K562 (cell line): ENCODE data around the gene TOMM5. TPM values are rescaled to one million over a fixed set of nuclear protein-coding genes. Genes with fewer than 3 reads are reported as not detected.

Experiments used
- ATAC-seq: fragments of 200-7000 bp; cut with Tn5 transposase; 3 replicates; pipeline ENCODE4 v1.9.1; 2020; ENCODE audit warnings: moderate library complexity
- BruUV-seq: library from RNA; stranded (reverse); fragments of 400-500 nt; replicated peaks from 2 replicates; lab custom pipeline; 2021; lab: Mats Ljungman, UMichigan
- CTCF ChIA-PET: fragments of 300-600 bp; formaldehyde crosslinking; extraction: SDS; loops from one replicate; lab custom pipeline; 2021; ENCODE audit warnings: low intra/inter-chr PET ratio; lab: Yijun Ruan, JAX
- POLR2A ChIA-PET: fragments of 300-600, 350-650 bp; sonication (Branson Sonifier 250); formaldehyde crosslinking; extraction: SDS; loops from one replicate; lab custom pipeline; 2021; ENCODE audit warnings: antibody characterized with exemption, inconsistent platforms; lab: Yijun Ruan, JAX
- DNase-seq, 4 experiments: peaks; one replicate each; pipeline versions ENCODE4 v3.0.0 to v3.0.0-alpha.2; 2011 to 2018; ENCODE audit warnings: low spot score in 3 of 4, mixed read lengths in 3 of 4; ENCODE audit errors: extremely low read depth in 1 of 4
- FAIRE-seq: peaks from 2 replicates; lab custom pipeline; 2011; peaks lifted over from hg19 to GRCh38; lab: Jason Lieb, UNC
- H2AFZ ChIP-seq: 2 replicates; pipeline ENCODE4 v1.6.0; 2011; ENCODE audit warnings: low read depth, low read length, control low read depth, inconsistent platforms
- H3K27ac ChIP-seq: fragments of 200-600 bp; 3 replicates; pipeline ENCODE4 v1.8.0; 2011; ENCODE audit warnings: low read depth, mild to moderate bottlenecking, control low read depth, inconsistent platforms, low read length, moderate library complexity, mixed read lengths; ENCODE audit errors: extremely low read depth
- H3K27me3 ChIP-seq, 2 experiments: fragments of 300-600 bp in 1 of 2; 2 replicates in 1 of 2; 3 replicates in 1 of 2; pipeline versions ENCODE4 v1.6.0 to v1.8.0; 2011; ENCODE audit warnings: inconsistent platforms in 2 of 2, low read length in 2 of 2, mild to moderate bottlenecking in 1 of 2, mixed read lengths in 1 of 2, moderate library complexity in 1 of 2; ENCODE audit not compliant: control insufficient read depth in 2 of 2, insufficient read depth in 2 of 2
- H3K36me3 ChIP-seq: fragments of 300-600 bp; 3 replicates; pipeline ENCODE4 v1.8.0; 2011; ENCODE audit warnings: mild to moderate bottlenecking, low read length, inconsistent platforms; ENCODE audit not compliant: control insufficient read depth, insufficient read depth
- H3K4me1 ChIP-seq, 2 experiments: fragments of 200-600 bp in 1 of 2; replicated peaks in 1 of 2; 2 replicates in 1 of 2; 3 replicates in 1 of 2; pipeline versions ENCODE4 v1.5.1 to v1.8.0; 2011; ENCODE audit warnings: inconsistent platforms in 2 of 2, low read length in 2 of 2, mild to moderate bottlenecking in 1 of 2, mixed read lengths in 1 of 2, moderate library complexity in 1 of 2; ENCODE audit not compliant: control insufficient read depth in 2 of 2, insufficient read depth in 2 of 2
- H3K4me2 ChIP-seq: 2 replicates; pipeline ENCODE4 v1.6.1; 2011; ENCODE audit warnings: low read length, control low read depth, inconsistent platforms, mixed read lengths; ENCODE audit not compliant: insufficient read depth
- H3K4me3 ChIP-seq: fragments of 200-600 bp; sonication (generic), shearing (Covaris generic); 2 replicates; pipeline ENCODE4 v1.5.1; 2016; ENCODE audit warnings: control low read depth, inconsistent platforms
- H3K79me2 ChIP-seq: fragments of 200-600 bp; 3 replicates; pipeline ENCODE4 v1.8.0; 2011; ENCODE audit warnings: low read length, inconsistent platforms; ENCODE audit not compliant: control insufficient read depth, insufficient read depth
- H3K9ac ChIP-seq, 2 experiments: 2 replicates each; pipeline versions ENCODE4 v1.6.0 to v1.6.1; 2011; ENCODE audit warnings: low read depth in 2 of 2, low read length in 2 of 2, control low read depth in 1 of 2, inconsistent platforms in 1 of 2, mild to moderate bottlenecking in 1 of 2, mixed read lengths in 1 of 2; ENCODE audit not compliant: insufficient read depth in 1 of 2
- H3K9me1 ChIP-seq: one replicate; pipeline ENCODE4 v1.6.0; 2011; ENCODE audit warnings: inconsistent platforms, mild to moderate bottlenecking, low read length, moderate library complexity; ENCODE audit not compliant: control insufficient read depth, insufficient read depth
- H3K9me3 ChIP-seq: replicated peaks from 2 replicates; pipeline ENCODE4 v1.5.1; 2011; ENCODE audit warnings: low read depth, low read length, inconsistent platforms; ENCODE audit not compliant: control insufficient read depth, insufficient read depth
- H4K20me1 ChIP-seq: replicated peaks from 2 replicates; pipeline ENCODE4 v1.6.1; 2011; ENCODE audit warnings: low read length, inconsistent platforms, mixed read lengths; ENCODE audit not compliant: control insufficient read depth, insufficient read depth
- ATF7 ChIP-seq: fragments of 450-650 bp; IDR thresholded peaks from 2 replicates; pipeline ENCODE4 v1.7.1; 2014; ENCODE audit warnings: mild to moderate bottlenecking, moderate library complexity
- BACH1 ChIP-seq: fragments of 200-800 bp; sonication (Bioruptor generic); IDR thresholded peaks from 2 replicates; pipeline ENCODE4 v1.6.1; 2016; ENCODE audit warnings: missing genetic modification characterization, missing compliant biosample characterization
- JUNB ChIP-seq: fragments of 450-650 bp; formaldehyde crosslinking; conservative IDR thresholded peaks from 2 replicates; pipeline ENCODE4 v1.4.0; 2020; ENCODE audit warnings: mild to moderate bottlenecking
- KLF16 ChIP-seq: IDR thresholded peaks from 2 replicates; pipeline ENCODE4 v1.6.1; 2016; ENCODE audit warnings: antibody characterized with exemption
- NFATC3 ChIP-seq: fragments of 450-650 bp; IDR thresholded peaks from 2 replicates; pipeline ENCODE4 v1.6.1; 2017; ENCODE audit warnings: mild to moderate bottlenecking
- NRF1 ChIP-seq, 2 experiments: fragments of 450-650 bp; IDR thresholded peaks in 1 of 2; conservative IDR thresholded peaks in 1 of 2; 2 replicates each; pipeline ENCODE4 v1.6.1; 2014; ENCODE audit warnings: mild to moderate bottlenecking in 2 of 2
- SMAD4 ChIP-seq: fragments of 250-450 bp; sonication (Bioruptor Pico); conservative IDR thresholded peaks from 2 replicates; pipeline ENCODE4 v1.8.0; 2021; ENCODE audit warnings: inconsistent platforms, mild to moderate bottlenecking, moderate library complexity
- SMARCA5 ChIP-seq: fragments of 450-650 bp; IDR thresholded peaks from 2 replicates; pipeline ENCODE4 v1.6.1; 2016
- TRIM24 ChIP-seq, 2 experiments: fragments of 450-650 bp; IDR thresholded peaks; 2 replicates each; pipeline ENCODE4 v1.6.1; 2016
- ZNF175 ChIP-seq: fragments of 200-800 bp; sonication (Bioruptor generic); IDR thresholded peaks from 2 replicates; pipeline ENCODE4 v1.6.1; 2016; ENCODE audit warnings: low read depth, mild to moderate bottlenecking, missing genetic modification characterization, missing compliant biosample characterization
- ZNF589 ChIP-seq: fragments of 200-800 bp; sonication (Bioruptor generic); IDR thresholded peaks from 2 replicates; pipeline ENCODE4 v1.6.1; 2016; ENCODE audit warnings: low read depth, missing genetic modification characterization, missing compliant biosample characterization
- ZSCAN32 ChIP-seq: fragments of 450-650 bp; formaldehyde crosslinking; IDR thresholded peaks from 2 replicates; pipeline ENCODE4 v1.4.0; 2020; ENCODE audit warnings: mild to moderate bottlenecking, moderate library complexity
- WGBS: fragments of 100-300 bp; shearing (Covaris generic); methylation state at CpG from one replicate; pipeline ENCODE4 v1.1.6; 2016; ENCODE audit warnings: low coverage, mixed read lengths; ENCODE audit not compliant: insufficient coverage; ENCODE audit errors: missing lambda C conversion rate; 5-methylcytosine and 5-hydroxymethylcytosine counted together
- in situ Hi-C: fragments of 300-500 bp; cut with MboI; formaldehyde crosslinking; loops from 4 replicates; pipeline ENCODE4 v1.15.0; 2018; ENCODE audit warnings: inconsistent platforms, mixed read lengths
- intact Hi-C: fragments of 100-400 bp; cut with micrococcal nuclease; formaldehyde crosslinking; loops from 2 replicates; pipeline ENCODE4 v1.14.2; 2022
- polyA plus RNA-seq, 8 experiments: library from polyadenylated mRNA; depleted of rRNA in 4 of 8; stranded (reverse) in 5 of 8; unstranded in 3 of 8; fragments of >200 nt; fragmentation: Nextera tagmentation in 2 of 8; fragmentation: Illumina TruSeq in 1 of 8; extraction: Ambion mirVana in 2 of 8; extraction: Trizol in 1 of 8; gene quantifications; 2 replicates each; pipeline versions ENCODE4 v1.2.1 to v1.2.3, GENCODE V29; 2011 to 2014; ENCODE audit warnings: inconsistent platforms in 1 of 8, missing spikeins in 1 of 8
- total RNA-seq, 7 experiments: library from RNA; depleted of rRNA in 6 of 7; stranded (reverse); fragments of >200 nt in 6 of 7; fragmentation: Illumina TruSeq in 2 of 7; extraction: Trizol in 2 of 7; gene quantifications; 2 replicates each; pipeline versions ENCODE4 v1.2.1 to v1.2.3, GENCODE V29; 2011 to 2021; ENCODE audit warnings: low replicate concordance in 1 of 7
- TF ChIP-seq, protein P1 (sequence below): fragments of 200-800 bp; sonication (Bioruptor generic); IDR thresholded peaks from 2 replicates; pipeline ENCODE4 v1.6.1; 2017; ENCODE audit warnings: missing genetic modification characterization, missing compliant biosample characterization
- TF ChIP-seq, protein P2 (sequence below): IDR thresholded peaks from 2 replicates; pipeline ENCODE4 v1.6.1; 2011; ENCODE audit warnings: borderline replicate concordance, low read depth, mild to moderate bottlenecking, moderate library complexity, low read length; ENCODE audit not compliant: insufficient read depth, poor library complexity, severe bottlenecking
- TF ChIP-seq, protein P3 (sequence below), 2 experiments: fragments of 150-350 bp in 1 of 2; IDR thresholded peaks; 2 replicates each; pipeline ENCODE4 v1.6.1; 2012 to 2016; ENCODE audit warnings: low read depth in 2 of 2, low read length in 2 of 2, mild to moderate bottlenecking in 1 of 2, moderate library complexity in 1 of 2

Gene TOMM5
- total and polyA plus RNA-seq, 9 of the 15 experiments (the other 6 are each of a cell fraction or from before 2014, with no cell fraction given): 262 to 1,742 (median 496) TPM

DNA sequence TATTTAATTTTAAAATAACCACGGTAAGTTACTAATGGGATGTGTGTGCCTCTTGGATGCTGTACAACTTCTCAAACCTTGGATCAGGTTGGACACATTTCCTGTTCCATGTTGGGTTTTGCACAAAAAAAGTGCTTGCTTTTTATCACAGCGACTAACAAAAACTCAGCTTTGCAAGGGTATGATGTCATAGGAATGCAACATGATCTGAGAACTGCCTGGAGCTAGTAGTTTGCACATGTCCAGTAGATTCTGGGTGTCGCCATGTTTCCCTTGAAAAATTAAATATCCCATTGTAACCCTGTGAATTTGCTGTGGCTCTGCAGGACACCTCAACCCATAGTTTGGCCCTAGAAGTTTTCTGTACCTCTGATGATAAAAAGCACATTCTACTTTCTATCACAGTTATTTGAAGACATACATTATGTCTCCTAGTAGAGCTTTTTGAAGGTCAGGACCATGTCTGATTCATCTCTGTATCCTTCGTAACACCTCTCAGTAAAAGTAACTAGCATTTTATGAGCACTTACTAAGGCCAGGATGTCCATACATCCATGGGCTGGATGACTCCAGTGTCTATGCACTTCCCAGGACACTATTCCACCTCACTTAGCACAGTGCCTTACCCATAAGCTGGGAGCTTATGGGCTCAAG is 46.8 kb upstream of the TOMM5 start:
- FAIRE-seq: no peak
- peak; percentile 68 for ATAC-seq
- TF ChIP-seq ATF7: peak; percentile 96
- no peak for TF ChIP-seq KLF16
- TF ChIP-seq NFATC3: no peak
- TF ChIP-seq ZNF175 (CRISPR knock-in tag): peak; percentile 88
- TF ChIP-seq TRIM24 (IDR thresholded peaks at IDR 0.05): peak in 1 of 2 experiments; percentile 14; a peak in 2 of 4 replicates
- TF ChIP-seq ZNF589: peak; percentile 92
- TF ChIP-seq, protein P1, sequence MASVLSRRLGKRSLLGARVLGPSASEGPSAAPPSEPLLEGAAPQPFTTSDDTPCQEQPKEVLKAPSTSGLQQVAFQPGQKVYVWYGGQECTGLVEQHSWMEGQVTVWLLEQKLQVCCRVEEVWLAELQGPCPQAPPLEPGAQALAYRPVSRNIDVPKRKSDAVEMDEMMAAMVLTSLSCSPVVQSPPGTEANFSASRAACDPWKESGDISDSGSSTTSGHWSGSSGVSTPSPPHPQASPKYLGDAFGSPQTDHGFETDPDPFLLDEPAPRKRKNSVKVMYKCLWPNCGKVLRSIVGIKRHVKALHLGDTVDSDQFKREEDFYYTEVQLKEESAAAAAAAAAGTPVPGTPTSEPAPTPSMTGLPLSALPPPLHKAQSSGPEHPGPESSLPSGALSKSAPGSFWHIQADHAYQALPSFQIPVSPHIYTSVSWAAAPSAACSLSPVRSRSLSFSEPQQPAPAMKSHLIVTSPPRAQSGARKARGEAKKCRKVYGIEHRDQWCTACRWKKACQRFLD (CRISPR knock-in tag): peak; percentile 27; the same call in 1 of the 2 replicates
- no peak for TF ChIP-seq ZSCAN32 (CRISPR knock-in tag)
- TF ChIP-seq, protein P2, sequence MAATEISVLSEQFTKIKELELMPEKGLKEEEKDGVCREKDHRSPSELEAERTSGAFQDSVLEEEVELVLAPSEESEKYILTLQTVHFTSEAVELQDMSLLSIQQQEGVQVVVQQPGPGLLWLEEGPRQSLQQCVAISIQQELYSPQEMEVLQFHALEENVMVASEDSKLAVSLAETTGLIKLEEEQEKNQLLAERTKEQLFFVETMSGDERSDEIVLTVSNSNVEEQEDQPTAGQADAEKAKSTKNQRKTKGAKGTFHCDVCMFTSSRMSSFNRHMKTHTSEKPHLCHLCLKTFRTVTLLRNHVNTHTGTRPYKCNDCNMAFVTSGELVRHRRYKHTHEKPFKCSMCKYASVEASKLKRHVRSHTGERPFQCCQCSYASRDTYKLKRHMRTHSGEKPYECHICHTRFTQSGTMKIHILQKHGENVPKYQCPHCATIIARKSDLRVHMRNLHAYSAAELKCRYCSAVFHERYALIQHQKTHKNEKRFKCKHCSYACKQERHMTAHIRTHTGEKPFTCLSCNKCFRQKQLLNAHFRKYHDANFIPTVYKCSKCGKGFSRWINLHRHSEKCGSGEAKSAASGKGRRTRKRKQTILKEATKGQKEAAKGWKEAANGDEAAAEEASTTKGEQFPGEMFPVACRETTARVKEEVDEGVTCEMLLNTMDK: no peak
- TF ChIP-seq NRF1 (conservative IDR thresholded peaks at IDR 0.05 in 1 of 2, IDR thresholded peaks at IDR 0.05 in 1 of 2): peak in 1 of 2 experiments; percentile 19; a peak in 1 of 4 replicates
- TF ChIP-seq JUNB (CRISPR knock-in tag): 0 out of 2 replicates have a peak, but pooled peaks have one; percentile 27
- TF ChIP-seq SMAD4: 0 out of 2 replicates have a peak, but pooled peaks have one; percentile 12
- TF ChIP-seq, protein P3, sequence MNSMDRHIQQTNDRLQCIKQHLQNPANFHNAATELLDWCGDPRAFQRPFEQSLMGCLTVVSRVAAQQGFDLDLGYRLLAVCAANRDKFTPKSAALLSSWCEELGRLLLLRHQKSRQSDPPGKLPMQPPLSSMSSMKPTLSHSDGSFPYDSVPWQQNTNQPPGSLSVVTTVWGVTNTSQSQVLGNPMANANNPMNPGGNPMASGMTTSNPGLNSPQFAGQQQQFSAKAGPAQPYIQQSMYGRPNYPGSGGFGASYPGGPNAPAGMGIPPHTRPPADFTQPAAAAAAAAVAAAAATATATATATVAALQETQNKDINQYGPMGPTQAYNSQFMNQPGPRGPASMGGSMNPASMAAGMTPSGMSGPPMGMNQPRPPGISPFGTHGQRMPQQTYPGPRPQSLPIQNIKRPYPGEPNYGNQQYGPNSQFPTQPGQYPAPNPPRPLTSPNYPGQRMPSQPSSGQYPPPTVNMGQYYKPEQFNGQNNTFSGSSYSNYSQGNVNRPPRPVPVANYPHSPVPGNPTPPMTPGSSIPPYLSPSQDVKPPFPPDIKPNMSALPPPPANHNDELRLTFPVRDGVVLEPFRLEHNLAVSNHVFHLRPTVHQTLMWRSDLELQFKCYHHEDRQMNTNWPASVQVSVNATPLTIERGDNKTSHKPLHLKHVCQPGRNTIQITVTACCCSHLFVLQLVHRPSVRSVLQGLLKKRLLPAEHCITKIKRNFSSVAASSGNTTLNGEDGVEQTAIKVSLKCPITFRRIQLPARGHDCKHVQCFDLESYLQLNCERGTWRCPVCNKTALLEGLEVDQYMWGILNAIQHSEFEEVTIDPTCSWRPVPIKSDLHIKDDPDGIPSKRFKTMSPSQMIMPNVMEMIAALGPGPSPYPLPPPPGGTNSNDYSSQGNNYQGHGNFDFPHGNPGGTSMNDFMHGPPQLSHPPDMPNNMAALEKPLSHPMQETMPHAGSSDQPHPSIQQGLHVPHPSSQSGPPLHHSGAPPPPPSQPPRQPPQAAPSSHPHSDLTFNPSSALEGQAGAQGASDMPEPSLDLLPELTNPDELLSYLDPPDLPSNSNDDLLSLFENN (IDR thresholded peaks at IDR 0.05; ENCODE audit: low read depth in 2 of 2, low read length in 2 of 2): no peak
- TF ChIP-seq BACH1 (tag): 0 out of 2 replicates have a peak, but pooled peaks have one; percentile 47
- no peak for TF ChIP-seq SMARCA5

More for the DNA sequence above, 46.8 kb upstream of the TOMM5 start:
- 23% methylated on average over 4 of the region's 4 CpGs for WGBS
- no peaks in the 10 kb centered on the region for H3K9me3 ChIP-seq
- peaks cover 9 to 26% of the 10 kb centered on the region in 2 experiments; a peak in 3 of 5 replicates for H3K27me3 ChIP-seq
- DNase-seq: no peak
- in situ Hi-C loops (no loop called here), intact Hi-C loops (no loop called here)
- no peak overlapping the region for H3K27ac ChIP-seq
- no peak overlapping the region for H3K9ac ChIP-seq
- BruUV-seq: no TSS peak
- no peaks in the 10 kb centered on the region for H3K36me3 ChIP-seq
- no peaks in the 10 kb centered on the region for H3K9me1 ChIP-seq
- POLR2A ChIA-PET: interaction anchor here (0.6 to 1.2 kb wide), 6 partner anchors 11 to 177 kb away, joined by 3 to 4 read pairs (median 4); partner anchors contain the start of gene FRMPD1
- H3K4me3 ChIP-seq: no peak overlapping the region
- CTCF ChIA-PET: interaction anchor here (0.6 kb wide), 1 partner anchor 229 kb away, joined by 3 read pairs; no protein-coding TSS in a partner anchor
- H3K4me1 ChIP-seq: peaks cover 0 to 6% of the 10 kb centered on the region in 2 experiments; a peak in 1 of 5 replicates
- peak overlapping the region; percentile 16; the same call in 1 of the 2 replicates for H2AFZ ChIP-seq
- H4K20me1 ChIP-seq: no peaks in the 10 kb centered on the region
- H3K79me2 ChIP-seq: no peaks in the 10 kb centered on the region
- H3K4me2 ChIP-seq: no peak overlapping the region
